T1000 (cell line): Measurements from ENCODE around the gene GPR17.

Source experiments
- DNase-seq: peaks from one replicate; lab custom pipeline; 2025; ENCODE audit warnings: mixed read lengths; lab: John Stamatoyannopoulos, UW

Gene GPR17, protein sequence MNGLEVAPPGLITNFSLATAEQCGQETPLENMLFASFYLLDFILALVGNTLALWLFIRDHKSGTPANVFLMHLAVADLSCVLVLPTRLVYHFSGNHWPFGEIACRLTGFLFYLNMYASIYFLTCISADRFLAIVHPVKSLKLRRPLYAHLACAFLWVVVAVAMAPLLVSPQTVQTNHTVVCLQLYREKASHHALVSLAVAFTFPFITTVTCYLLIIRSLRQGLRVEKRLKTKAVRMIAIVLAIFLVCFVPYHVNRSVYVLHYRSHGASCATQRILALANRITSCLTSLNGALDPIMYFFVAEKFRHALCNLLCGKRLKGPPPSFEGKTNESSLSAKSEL

DNA sequence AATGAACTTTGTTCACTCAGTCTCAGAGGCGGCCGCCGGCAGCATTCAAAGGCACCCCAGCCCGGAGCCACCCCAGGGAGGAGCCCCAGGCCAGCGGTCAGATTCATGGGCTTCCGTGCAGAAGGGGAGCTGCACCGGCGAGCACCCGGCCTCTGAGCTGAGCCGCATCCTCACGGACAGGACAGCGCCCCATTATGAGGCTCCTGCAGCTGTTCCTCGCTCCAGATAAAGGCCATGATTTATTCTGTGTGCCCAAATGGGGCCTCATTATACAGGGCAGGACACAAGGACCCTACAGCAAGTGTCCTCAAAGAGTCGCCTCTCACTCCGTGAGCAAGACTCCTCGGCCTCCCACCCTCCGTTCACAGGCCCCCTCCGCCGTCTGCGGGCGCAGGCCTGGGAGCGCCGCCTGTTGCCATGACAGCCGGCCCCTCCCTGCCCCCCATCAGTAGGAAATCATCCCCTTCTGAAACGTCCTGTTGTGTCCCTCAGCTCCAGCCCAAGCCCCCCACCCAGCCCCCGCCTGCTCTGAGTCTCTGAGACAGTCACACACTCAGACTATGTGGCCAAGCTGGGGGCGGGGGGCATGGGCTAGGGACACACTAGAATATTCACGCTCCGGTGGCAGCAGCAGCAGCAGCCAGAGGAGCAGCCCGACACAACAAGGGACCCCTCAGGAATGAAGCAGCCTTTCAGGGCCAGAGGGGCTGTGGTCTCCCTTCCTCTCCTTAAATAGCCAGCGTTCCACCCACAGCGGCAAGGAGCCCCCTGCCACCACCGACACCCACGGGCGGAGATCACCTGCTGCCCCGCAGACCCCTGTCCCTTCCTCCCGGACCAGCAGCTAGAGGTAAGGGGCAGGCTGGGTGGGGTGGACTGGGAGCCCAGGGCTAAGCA, at the start of gene GPR17:
Gene GPR17, plus strand, starts transcription at position 759 of the 897 bp plus-strand sequence. CDS start 4,583 bp downstream, outside the sequence.
- DNase-seq, result no peak

DNA sequence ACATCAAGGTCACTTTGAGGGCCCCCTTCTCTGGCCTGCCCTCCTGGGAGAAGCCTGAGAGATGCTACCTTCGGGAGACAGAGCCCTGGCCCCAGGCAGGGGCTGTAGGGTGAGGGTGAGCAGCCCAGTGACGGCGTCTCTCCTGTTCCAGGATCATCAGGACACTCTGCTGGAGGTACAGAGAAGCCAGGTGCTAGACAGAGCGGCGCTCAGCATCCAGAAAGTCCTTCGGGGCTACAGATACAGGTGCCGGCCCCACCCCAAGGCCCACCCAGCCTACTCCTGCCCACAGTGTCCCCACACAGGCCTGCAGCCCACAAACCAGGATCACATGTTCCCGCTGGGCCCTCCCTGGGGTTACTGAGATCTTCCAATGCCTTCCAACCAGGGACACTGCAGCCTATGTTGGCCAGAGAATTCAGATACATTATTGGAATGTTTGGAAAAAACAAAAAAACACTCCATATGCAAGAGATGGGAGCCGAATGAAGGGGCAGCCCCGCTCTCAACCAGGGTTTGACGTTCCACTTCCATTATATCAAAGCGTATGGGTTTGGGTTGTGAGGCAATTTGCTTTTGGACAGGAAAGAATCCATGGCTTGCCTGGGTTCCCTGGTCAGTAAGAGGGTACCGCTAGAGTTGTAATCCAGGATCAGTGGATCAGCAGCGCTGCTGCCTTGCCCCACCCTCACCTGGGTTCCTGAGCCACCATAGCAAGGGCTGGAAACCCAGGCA, 49.5 kb upstream of the GPR17 start:
- DNase-seq, result no peak

DNA sequence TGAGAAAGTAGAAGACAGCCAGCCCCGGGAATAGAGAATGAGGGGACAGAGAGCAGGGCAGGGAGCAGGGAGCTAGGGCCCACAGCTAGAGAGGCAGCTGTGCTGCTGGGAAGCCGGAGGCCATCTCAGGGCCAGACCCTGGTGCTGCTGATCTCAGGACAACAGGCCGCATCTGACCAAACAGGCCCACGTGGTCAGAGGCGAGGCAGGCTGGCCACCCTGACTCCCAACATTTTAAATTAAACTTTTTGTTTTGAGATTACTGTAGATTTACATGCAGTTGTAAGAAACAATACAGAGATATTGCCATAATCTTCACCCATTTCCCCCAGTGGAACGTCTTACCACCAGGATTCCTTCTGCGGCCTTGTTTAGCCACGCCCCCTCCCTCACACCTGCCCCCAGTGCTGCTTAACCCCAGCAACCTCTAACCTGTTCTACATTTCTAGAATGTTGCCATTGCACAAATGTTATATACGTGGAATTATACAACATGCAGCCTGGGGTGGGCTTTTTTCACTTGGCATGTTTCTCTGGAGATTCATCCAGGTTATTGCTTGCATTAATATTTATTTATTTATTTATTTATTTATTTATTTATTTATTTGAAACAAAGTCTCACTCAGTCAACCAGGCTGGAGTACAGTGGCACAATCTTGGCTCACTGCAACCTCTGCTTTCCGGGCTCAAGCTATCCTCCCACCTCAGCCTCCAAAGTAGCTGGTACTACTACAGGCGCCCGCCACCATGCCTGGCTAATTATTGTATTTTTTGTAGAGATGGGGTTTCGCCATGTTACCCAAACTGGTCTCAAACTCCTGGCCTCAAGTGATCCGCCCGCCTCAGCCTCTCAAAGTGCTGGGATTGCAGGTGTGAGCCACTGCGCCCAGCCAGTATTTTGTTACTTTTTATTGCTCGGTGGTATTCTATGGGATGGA, 48.6 kb upstream of the GPR17 start:
- no peak for DNase-seq

DNA sequence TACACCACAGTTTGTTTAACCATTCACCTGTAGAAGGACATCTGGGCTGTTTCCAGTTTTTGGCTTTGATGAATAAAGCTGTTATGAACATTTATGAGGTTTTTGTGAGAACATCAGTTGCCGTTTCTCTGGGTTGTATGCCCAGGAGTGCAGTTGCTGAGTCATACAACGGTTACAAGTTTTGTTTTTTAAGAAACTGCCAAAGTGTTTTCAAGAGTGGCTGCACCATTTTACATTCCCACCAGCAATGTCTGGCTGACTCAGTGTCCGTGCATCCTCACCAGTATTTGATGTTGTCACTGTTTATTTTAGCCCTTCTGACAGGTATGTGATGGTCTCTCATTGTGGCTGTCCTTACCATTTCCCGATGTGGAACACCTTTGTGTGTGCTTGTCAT, 48.0 kb upstream of the GPR17 start:
- no peak for DNase-seq

DNA sequence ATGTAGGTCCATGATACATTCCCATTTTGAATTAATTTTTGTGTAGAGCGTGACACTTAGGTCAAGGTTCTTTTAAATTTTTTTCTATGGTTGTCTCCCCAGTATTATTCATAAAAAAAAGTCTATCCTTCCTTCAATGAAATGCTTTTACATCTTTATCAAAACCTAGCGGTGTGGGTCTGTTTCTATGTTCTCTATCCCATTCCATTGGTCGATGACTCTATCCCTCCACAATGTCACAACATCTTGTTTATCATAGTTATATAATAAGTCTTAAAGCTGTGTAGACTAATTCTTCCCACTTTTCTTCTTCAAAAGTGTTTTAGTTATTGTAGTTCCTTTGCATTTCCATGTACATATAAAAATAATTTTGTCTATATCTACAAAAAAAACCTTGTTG, 47.2 kb upstream of the GPR17 start:
- no peak for DNase-seq

DNA sequence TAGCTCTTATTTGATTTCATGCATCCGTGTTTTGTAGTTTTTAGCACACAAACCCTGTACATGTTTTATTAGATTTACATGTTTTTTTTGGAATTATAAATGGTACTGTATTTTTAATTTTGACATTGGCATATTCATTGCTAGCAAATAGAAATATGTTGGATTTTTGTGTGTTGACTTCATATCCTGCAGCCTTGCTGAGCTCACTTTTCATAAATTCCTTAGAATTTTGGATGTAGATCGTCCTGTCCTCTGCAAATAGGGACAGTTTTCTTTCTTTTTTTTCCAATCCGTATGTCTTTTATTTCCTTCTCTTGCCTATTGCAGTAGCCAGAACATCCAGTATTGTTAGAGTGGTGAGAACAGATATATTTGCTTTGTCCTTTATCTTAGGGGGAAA, 46.7 kb upstream of the GPR17 start:
- no peak for DNase-seq

DNA sequence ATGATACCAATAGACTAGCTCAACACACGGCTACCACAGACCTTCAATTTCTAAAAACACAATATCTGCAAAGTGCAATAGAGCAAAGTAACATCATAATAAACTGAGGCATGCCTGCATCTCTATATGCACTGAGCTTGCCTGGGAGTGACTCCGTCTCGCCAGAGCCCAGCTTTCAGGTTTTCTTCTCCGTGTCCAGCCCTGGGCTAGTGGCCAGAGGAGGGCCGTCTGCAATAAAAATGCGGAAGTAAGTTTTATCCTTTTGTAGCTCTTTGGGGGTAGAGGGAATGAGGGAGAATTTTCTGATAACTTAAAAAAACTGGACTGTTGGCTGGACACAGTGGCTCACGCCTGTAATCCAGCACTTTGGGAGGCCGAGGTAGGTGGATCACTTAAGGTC, 41.0 kb upstream of the GPR17 start:
- DNase-seq, result no peak

DNA sequence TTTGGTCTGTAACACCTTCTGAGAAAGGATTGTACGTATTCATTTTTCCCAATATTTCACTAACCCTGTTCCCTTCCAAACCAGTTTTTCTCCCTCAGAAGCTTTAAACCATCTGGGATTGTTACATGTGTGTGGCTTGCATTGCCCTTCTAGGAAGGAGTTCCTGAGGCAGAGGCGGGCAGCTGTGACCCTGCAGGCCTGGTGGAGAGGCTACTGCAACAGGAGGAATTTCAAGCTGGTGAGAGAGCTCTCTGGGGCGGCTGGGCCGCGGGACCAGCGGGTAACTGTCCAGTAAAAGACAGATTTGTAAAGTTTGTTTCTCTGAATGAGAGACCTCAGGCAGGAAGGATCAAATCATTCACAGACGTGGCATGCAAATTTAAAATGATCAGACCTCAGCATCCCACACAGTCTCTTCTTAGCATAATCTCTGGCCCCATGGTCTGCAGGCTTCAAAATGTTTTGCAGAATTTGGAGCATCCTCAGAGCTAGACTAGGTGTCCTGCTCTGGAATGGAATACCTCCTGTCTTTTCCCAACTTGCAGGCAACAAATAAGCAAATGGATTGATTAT, 40.2 kb upstream of the GPR17 start:
- DNase-seq, result no peak

DNA sequence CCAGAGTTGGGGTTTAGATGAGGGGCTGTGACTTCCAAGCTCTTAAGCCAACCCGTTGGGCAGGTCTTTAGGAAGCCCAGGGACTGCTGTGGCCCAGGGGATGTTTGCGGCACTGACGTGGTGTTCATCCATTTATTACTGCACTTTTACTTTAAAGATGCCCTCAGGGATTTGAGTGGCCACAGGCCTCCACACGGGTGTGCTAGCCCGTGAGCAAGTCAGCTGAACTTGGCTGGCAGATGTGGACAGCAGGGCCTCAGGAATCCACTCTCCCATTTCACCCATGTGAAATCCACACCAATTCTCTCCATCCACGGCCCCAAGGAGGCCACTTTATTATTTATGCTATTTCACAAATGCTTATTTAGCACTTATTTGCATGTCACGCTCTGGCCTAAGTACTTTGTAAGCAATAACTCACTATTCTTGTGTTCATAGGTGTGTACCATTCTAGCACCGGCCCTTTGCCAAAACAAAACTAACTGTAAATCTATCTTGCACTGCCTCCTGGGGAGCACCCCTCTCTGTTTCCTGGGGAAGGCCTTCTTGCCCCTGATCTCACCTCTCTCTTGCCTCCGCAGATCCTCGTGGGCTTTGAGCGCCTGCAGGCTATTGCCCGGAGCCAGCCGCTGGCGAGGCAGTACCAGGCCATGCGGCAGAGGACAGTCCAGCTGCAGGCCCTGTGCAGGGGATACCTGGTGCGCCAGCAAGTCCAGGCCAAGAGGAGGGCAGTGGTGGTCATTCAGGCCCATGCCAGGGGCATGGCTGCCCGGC, 39.1 kb upstream of the GPR17 start:
- no peak for DNase-seq

DNA sequence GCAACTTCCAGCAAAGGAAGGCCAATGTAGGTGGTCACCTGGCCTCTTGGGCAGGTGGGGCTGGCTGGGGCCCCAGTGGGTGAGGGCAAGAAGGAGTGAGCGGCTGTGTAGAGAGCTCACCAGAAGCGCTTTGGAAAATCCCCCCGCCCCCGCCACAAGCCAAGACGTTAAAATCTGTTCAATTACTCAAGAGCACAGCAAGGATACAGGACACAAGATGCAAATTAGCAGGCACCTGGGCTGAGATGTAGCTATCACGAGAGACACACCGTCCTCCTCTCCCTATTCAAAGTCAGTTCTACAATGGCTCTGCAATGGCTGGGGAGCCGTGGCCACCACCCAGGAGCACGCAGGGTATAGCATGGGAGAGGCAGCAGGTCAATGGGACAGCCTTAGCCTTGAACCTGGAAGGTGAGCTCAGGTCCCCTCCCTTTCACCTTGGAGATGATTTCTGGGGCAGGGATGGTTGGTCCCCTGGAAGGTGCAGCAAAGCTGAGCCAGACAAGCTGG, 38.5 kb upstream of the GPR17 start:
- DNase-seq, result no peak

DNA sequence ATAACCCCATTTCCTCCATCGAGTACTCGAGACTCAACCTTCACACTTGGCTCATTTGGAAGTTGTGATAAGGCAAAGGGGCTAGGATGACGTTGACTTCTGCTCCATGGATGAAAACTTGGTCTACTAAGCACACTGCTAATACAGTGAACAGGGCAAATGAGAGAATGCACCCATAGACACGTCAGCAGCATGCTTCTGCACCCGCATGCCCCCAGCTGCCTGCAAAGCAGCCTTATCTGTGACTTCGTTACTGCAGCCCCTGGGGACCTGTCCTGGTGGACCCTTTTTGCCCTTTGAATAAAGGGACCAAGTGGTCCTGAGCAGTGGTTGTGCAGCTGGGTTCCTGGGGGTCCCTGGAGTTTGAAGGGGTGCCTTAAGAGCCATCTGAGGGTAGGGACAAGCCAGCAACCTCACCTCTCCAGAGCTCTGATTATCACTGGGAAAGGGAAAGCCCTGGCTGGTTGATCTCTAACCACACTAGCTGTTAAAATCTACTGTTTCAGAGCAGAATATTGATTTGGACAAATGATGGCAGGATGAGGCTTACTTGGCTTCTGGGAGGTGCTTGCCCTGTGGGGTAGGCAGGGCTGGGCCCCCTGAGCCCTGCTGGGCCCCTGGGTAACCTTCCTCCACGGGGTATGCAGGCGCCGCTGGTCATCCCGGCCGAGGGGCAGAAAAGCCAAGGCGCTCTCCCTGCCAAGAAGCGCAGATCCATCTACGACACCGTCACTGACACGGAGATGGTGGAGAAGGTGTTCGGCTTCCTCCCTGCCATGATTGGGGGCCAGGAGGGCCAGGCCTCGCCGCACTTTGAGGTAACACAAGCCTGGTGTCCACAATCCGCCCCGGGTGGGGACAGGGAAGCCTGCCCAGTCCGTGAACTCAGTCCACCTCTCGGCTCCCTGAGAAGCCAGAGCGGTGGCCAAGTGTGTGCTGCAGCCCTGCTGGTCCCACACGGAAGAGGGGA, 37.6 kb upstream of the GPR17 start:
- no peak for DNase-seq

DNA sequence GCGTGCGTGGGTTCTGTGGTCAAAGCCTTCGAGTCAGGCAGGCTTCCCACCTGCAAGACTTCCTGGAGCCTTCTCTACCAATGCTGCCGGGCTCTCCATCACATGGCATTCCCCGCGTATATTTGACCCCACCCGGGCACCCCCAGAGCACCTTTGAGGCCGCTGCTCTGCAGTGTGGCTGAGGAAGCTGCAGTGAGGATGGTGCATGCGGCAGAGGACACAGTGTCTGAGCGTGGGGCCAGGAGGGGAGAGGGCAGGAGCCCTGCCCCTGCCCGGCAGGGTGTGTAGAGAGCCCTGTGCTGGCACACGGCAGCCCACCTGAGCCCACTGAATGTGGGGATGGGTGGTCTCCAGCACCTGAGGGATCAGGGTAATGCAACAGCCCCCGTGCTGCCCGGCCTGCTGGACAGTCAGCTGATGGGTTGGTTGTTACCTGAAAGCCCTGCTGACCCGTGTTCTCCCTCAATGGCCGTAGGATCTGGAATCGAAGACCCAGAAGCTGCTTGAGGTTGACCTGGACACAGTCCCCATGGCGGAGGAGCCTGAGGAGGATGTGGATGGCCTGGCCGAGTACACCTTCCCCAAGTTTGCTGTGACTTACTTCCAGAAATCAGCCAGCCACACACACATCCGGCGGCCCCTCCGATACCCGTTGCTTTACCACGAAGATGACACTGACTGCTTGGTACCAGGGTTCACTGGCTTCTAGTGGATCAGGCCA, 36.8 kb upstream of the GPR17 start:
- no peak for DNase-seq

DNA sequence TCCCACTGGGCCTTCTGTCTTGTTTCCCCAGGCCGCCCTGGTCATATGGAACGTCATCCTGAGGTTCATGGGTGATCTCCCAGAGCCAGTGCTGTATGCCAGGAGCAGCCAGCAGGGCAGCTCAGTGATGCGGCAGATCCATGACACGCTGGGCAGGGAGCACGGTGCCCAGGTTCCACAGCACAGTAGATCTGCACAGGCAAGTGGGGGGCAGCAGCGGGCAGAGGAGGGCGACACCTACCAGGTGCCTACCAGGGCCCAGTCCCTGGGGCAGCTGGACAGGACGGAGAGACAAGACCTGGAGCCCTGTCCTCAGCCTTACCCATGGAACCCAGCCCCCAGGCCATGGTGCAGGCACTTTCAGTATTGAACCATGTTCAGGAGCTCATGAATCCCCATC, 36.1 kb upstream of the GPR17 start:
- no peak for DNase-seq

DNA sequence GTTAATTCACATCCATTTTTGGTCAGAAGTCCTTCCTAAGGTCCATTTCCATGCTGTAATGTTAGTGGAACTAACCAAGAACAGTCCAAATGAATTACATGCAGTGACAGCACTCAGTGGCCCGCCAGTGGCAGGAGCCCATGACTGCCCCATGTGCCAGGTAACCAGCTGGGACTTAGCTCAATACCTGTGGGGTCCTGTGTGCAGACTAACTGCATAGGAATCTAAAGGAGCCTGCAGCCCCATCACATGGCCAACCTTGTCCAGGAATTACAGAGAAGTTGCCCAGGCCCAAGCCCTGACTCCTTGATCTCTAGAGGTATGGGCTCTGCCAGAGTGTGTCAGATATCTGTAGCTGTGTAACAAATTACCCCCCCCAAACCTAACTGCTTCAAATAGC, 35.4 kb upstream of the GPR17 start:
- DNase-seq, result no peak

DNA sequence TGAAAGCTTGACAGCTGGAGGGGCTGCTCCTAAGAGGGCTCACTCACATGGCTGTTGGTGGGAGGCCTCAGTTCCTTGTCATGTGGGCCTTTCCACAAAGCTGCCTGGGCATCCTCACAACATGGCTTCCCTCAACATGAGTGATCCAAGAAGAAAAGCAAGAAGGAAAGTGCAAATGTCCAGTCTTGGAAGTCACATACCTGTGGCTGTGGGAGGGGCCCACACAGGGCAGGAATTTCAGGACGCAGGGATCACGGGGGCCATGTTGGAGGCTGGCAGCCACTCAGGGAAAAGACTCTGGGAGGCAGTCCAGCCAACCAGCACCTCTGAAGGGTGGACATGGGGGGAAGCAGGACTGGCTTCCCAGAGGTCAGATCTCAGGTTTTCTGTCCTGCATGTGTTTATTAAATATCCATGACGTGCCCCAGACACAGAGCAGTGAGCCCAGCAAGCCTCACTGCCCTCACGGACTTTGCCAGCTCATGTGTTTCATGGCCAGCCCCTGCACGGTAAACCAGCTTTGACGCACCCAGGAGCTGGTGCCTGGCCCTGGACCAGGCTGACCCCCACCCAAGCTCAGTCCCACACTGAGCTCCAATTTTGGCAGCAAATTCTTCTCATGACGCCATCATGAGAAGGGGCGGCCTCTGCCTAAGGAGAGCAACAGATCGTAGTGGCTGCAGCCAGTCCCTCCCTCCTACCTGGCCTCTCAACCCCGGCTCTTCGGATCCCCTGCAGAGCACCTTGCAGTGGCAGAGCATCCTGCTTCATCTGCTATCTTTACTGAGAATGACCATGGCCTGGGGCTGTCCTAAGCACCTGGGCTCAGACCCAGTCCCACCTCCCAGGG, 34.7 kb upstream of the GPR17 start:
- no peak for DNase-seq

DNA sequence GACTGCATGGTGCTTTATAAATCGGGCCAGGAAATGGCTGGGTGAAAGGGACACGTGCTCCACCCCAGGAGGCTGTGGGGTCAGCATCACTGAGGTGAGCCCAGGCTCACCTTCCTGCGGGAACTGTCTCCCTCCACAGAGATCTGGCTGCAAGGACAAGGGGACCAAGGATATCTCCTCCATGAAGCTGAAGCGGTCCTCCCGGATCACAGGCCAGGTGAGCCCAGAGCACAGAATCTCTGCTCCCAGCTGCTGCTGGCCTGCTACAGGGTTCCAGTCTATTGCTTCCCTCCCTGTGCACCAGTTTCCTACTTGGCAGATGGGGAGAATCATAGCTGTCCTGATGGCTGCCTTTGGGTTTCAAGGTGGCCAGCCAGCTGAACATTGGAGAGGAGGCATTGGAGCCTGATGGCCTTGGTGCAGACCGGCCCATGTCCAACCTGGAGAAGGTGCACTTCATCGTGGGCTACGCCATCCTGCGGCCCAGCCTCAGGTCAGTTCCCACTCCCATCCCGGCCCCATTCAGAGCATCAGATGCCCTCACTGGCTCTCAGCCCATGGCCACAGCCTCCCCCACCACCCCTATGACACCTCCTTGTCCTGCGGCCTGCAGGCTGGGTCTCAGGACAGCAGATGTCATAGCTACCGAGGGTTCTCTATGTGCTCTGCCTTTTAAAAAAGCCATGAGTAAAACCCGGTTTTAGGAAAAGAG, 33.7 kb upstream of the GPR17 start:
- no peak for DNase-seq

DNA sequence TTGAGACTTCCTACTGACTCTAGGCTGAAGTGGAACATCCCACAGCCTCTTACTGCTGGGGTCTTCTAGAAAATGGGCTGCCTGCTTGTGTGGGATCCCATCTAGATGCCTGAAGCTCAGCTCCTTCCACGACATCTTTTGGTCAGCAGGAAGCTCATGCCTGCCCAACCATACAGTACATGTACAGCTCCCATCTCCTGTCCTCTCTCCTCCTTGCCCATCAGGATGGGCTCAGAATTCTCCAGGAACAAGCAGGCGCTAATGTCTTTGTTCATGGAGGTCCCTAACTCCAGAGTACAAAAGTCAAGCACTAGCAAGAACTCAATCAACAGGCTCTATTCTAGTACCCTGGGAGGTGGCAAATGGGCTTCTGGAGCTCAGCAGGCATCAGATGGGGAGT, 31.7 kb upstream of the GPR17 start:
- no peak for DNase-seq
